GM11168 (cell line): ENCODE measurements around the gene ARL4D.
"Not testable (repeated sequence)": the region's sequence is repeated elsewhere in the genome, so short reads cannot be mapped to it uniquely, and the experiment has no call there.

Source experiments
- in situ Hi-C: fragments of 300-500 bp; cut with MboI; formaldehyde crosslinking; loops from one replicate; pipeline ENCODE4 v1.12.0; 2022; ENCODE audit warnings: low sequenced_read_pairs; ENCODE audit not compliant: unreplicated experiment

ARL4D gene

GRCh38 chr17:43398724-43399595 is at the start of gene ARL4D:
TSS of gene ARL4D (plus strand) at chr17:43398993. CDS start at chr17:43399733, 740 bp downstream.
- in situ Hi-C loops, result loop anchor here (5.0 kb wide), 1 partner anchor 83 kb away; the partner anchor contains the start of gene DHX8

GRCh38 chr17:43349142-43349541 is 49.7 kb upstream of the ARL4D start:
- in situ Hi-C loops, result no loop called here

DNA sequence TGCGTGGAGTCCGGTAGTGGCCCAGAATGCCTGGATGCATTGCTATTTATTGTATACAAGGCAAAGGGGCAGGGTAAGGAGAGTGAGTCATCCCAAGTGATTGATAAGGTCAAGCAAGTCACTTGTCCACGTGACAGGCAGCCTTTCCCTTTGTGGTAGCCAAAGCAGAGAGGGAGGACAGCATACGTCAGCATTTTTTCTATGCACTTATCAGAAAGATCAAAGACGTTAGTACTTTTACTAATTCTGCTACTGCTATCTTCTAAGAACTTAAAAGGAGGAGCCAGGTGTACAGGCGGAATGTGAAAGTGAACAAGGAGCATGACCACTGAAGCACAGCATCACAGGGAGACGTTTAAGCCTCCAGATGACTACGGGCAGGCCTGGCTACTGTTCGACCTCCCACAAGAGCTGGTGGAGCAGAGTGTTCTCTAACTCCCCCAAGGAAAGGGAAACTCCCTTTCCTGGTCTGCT is 47.9 kb upstream of the ARL4D start:
- in situ Hi-C loops, result no loop called here

DNA sequence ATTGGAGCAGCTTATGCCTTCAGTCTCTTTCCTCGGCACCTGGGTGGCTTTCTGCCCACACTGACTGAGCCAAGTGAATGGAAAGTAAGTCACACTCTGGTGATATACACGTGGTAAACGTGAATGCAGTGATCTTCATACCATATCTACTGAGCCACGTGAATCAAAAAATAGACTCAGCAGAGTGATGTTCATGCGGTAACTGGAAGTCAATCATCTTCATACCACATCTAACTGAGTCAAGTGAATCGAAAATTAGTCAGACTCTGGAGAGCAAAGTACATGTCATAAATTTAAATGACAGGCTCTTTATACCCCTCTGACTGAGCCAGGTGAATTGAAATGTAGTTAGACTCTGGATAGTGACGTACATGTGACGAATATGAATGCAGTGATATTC is 47.1 kb upstream of the ARL4D start:
- in situ Hi-C loops, result no loop called here

- in situ Hi-C loops, result no loop called here
Observed at GRCh38 chr17:43352579-43353331, 46.0 kb upstream of the ARL4D start.

- in situ Hi-C loops, result no loop called here
Observed at GRCh38 chr17:43353393-43353792, 45.4 kb upstream of the ARL4D start.

DNA sequence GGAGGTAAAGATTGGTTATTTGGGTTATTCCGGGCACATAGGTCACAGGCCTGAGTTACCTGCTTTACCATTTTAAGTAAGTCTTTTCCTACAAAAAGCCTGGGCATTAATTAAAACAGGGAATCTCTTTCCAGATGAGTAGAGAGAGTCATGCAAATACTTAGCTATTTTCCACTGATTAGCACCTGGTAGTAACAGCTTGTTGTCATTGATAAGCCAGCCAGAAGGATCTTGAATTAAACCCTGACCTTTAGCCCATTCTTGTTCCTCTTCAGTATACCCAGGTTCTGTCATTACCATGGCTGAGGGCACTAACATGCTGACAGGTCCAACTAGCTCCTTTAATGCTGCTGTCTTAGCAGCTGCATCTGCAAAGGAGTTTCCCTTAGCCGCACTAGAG is 44.4 kb upstream of the ARL4D start:
- in situ Hi-C loops, result no loop called here

GRCh38 chr17:43356450-43356849 is 42.3 kb upstream of the ARL4D start:
- in situ Hi-C loops, result no loop called here

GRCh38 chr17:43356999-43357398 is 41.8 kb upstream of the ARL4D start:
- in situ Hi-C loops, result no loop called here

- in situ Hi-C loops, result no loop called here
Observed at GRCh38 chr17:43359469-43360110, 39.2 kb upstream of the ARL4D start.

GRCh38 chr17:43360376-43360738 is 38.4 kb upstream of the ARL4D start:
- in situ Hi-C loops, result no loop called here

DNA sequence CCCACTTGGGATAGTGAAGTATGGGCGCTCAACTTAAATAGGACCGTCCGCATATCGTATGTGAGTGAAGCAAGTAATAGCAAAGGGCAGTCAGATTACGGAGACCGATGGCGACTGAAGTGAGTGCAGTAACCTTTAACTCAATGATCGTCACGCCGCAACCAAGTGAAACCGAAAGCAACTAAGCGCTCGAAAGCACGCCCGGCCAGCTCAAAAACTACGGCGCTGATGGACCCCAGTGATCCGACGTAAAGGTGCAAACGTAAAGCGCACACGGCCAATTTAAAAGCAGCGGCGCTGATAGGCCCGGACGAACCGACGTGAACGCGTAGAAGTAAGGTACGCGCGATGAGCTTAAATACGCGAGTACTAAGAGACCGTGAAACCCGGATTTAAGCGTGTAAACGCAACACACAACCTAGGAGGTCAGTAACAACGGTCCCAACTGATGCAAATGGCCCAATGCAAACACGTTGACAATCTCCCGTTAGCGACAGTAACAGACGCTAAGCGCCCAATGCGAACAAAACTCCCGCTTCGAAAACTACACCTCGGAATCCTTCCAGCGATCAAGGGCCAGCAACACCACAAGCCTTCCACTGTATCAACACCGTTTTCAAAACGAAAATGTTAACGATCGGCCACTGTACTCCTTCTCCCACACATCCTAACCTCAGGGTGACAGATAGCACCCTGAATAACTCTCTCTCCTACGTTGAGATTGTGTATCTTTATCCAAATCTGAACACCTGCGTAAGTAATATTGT is 37.9 kb upstream of the ARL4D start:
- in situ Hi-C loops, result no loop called here

DNA sequence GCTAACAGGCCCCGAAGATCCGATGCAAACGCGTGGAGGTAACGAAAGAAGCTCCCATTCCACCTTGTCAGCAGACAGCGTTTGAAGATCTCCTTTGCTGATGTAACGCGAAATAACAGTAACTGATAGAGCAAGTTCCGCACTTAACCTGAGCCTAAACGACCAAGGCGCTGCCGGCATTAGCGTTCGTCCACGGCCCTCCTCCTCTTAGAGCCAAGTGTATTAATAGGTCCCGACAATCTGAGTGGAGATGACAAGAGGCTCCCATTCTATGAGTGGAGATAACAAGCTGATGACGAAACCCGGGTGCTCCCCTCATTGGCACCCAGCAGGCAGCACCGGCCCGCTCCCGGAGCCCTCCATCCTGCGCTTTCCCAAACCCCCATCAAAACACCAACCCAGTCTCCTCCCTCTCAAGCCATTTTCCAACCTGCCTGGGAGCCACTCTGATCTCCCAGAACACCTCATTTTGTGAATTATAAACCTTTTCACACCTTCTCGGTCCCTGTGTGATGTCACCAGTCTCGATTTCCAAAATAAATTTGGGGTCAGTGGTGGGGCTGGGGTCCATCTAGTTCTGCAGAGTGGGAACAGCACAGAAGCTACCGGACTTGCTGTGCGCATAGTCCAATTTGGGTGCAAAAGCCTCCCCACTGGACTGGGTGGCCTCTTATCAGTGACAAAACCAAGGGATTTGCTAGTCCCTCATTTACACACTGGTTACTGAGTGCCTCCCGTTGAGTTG is 35.4 kb upstream of the ARL4D start:
- in situ Hi-C loops, result no loop called here

DNA sequence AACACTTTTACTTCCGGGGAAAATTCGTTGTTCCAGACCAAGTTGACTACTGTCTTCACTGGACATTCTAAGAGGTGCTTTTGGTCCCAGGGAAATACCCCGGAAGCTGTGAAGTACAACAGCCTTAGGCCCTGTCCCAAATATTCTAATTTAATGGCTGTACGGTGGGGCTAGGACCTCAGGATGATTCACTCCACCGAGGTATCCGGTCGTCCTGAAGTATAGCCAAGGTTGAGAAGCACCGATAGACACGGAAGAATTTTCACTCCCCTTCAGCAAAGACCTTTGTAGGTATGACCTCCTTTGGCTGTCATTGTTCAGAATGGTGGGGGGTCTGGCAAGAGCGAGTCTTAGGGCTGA is 34.9 kb upstream of the ARL4D start:
- in situ Hi-C loops, result no loop called here

GRCh38 chr17:43365356-43365755 is 33.4 kb upstream of the ARL4D start:
- in situ Hi-C loops, result no loop called here

DNA sequence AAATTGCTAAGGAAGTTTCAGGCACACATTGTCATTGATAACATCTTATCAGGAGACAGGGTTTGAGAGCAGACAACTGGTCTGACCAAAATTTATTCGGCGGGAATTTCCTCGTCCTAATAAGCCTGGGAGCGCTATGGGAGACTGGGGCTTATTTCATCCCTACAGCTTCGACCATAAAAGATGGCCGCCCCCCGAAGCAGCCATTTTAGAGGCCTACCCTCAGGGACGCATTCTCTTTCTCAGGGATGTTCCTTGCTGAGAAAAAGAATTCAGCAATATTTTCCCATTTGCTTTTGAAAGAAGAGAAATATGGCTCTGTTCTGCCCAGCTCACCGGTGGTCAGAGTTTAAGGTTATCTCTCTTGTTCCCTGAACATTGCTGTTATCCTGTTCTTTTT is 32.9 kb upstream of the ARL4D start:
- in situ Hi-C loops, result not testable (repeated sequence)

- in situ Hi-C loops, result no loop called here
Observed at GRCh38 chr17:43366891-43367736, 31.7 kb upstream of the ARL4D start.

GRCh38 chr17:43367737-43368242 is 31.0 kb upstream of the ARL4D start:
- in situ Hi-C loops, result no loop called here
